ENCODE results near the gene AQP2. TPM values are rescaled to one million over a fixed set of nuclear protein-coding genes. Genes with fewer than 3 reads are reported as not detected.

AQP2 gene
- total RNA-seq, 2 experiments from 2014 or later, result not detected

DNA sequence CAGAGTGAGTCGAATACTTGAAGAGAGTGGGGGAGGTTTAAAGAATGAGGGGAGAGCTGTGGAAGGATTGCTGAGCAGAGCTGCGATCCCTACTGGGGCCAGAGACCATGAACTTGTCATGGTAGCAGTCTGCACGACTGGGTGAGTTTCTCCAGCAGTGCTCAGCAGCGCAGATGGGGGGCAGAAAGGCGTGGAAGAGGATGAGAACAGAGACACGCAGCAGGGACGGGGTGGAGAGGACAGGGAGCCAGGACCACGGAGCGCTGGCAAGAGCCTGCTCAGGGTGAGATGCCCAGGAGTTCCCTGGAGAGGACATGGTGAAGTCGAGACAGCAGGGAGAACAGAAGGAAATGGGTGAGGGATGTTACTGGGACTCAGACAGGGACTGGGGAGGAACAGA lies 20.1 kb downstream of the AQP2 start:
- Mint-ChIP-seq H3K27me3 (peaks cover 15% of the 10 kb centered on the region), H3K36me3 (ENCODE audit: low read depth) (no peaks in the 10 kb centered on the region), H3K9me3 (no peaks in the 10 kb centered on the region), H3K4me1 (ENCODE audit: low read depth) (peaks cover 5% of the 10 kb centered on the region), H3K27ac (no peak overlapping the region), H3K4me3 (no peak overlapping the region)
- TF ChIP-seq, protein P1, sequence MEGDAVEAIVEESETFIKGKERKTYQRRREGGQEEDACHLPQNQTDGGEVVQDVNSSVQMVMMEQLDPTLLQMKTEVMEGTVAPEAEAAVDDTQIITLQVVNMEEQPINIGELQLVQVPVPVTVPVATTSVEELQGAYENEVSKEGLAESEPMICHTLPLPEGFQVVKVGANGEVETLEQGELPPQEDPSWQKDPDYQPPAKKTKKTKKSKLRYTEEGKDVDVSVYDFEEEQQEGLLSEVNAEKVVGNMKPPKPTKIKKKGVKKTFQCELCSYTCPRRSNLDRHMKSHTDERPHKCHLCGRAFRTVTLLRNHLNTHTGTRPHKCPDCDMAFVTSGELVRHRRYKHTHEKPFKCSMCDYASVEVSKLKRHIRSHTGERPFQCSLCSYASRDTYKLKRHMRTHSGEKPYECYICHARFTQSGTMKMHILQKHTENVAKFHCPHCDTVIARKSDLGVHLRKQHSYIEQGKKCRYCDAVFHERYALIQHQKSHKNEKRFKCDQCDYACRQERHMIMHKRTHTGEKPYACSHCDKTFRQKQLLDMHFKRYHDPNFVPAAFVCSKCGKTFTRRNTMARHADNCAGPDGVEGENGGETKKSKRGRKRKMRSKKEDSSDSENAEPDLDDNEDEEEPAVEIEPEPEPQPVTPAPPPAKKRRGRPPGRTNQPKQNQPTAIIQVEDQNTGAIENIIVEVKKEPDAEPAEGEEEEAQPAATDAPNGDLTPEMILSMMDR (IDR thresholded peaks at IDR 0.05), result no peak
- CTCF ChIA-PET, result no interaction called here
- no peak for DNase-seq
- Histone ChIP-seq H3K9me3 (ENCODE audit: control insufficient read depth in 1 of 2, insufficient read depth in 1 of 2, low read length in 2 of 2) (peaks cover 0 to 4% of the 10 kb centered on the region in 2 experiments), H3K4me1 (ENCODE audit: insufficient read depth, low read length) (peaks cover 17% of the 10 kb centered on the region), H3K36me3 (ENCODE audit: insufficient read depth, low read length) (no peaks in the 10 kb centered on the region), H3K4me3 (ENCODE audit: low read length) (no peak overlapping the region), H3K27ac (ENCODE audit: low read depth in 1 of 2, low read length in 2 of 2) (no peak overlapping the region), H3K27me3 (ENCODE audit: control insufficient read depth in 1 of 2, insufficient read depth in 2 of 2, low read length in 2 of 2) (peaks cover 19 to 20% of the 10 kb centered on the region in 2 experiments)
- no peak for ATAC-seq (ENCODE audit: poor library complexity)
- POLR2A ChIA-PET, result no interaction called here
- intact Hi-C loops (cut with DNase I, micrococcal nuclease), result no loop called here

DNA sequence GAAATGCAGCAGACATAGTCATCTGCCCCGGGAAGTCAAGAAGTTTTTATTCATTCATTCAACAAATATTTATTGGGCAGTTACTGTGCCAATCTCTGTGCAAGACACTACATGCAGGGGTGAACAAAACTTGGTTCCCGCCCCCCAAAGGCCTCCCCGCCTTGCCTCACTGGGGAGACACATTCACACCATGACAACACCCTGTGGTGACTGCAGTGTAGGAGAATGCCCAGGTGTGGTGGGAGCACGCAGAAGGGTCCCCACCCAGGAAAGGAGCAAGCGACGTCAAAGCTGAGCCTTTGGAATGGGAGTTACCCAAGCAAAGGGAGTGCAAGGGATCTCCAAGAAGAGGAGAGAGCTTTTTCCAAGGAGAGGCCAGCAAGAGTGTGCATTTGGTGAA lies 20.6 kb downstream of the AQP2 start:
- Mint-ChIP-seq H3K4me3 (no peak overlapping the region), H3K4me1 (ENCODE audit: low read depth) (peaks cover 5% of the 10 kb centered on the region), H3K9me3 (no peaks in the 10 kb centered on the region), H3K27me3 (peaks cover 12% of the 10 kb centered on the region), H3K27ac (no peak overlapping the region), H3K36me3 (ENCODE audit: low read depth) (no peaks in the 10 kb centered on the region)
- ATAC-seq (ENCODE audit: poor library complexity) (no peak), DNase-seq (no peak)
- Histone ChIP-seq H3K27ac (ENCODE audit: low read depth in 1 of 2, low read length in 2 of 2) (no peak overlapping the region), H3K9me3 (ENCODE audit: control insufficient read depth in 1 of 2, insufficient read depth in 1 of 2, low read length in 2 of 2) (peaks cover 0 to 4% of the 10 kb centered on the region in 2 experiments), H3K4me3 (ENCODE audit: low read length) (no peak overlapping the region), H3K4me1 (ENCODE audit: insufficient read depth, low read length) (peaks cover 17% of the 10 kb centered on the region), H3K36me3 (ENCODE audit: insufficient read depth, low read length) (no peaks in the 10 kb centered on the region), H3K27me3 (ENCODE audit: control insufficient read depth in 1 of 2, insufficient read depth in 2 of 2, low read length in 2 of 2) (peaks cover 15 to 20% of the 10 kb centered on the region in 2 experiments)
- ChIA-PET POLR2A (no interaction called here), CTCF (no interaction called here)
- intact Hi-C loops (cut with DNase I, micrococcal nuclease), result no loop called here
- TF ChIP-seq, protein P1 (IDR thresholded peaks at IDR 0.05), result no peak

DNA sequence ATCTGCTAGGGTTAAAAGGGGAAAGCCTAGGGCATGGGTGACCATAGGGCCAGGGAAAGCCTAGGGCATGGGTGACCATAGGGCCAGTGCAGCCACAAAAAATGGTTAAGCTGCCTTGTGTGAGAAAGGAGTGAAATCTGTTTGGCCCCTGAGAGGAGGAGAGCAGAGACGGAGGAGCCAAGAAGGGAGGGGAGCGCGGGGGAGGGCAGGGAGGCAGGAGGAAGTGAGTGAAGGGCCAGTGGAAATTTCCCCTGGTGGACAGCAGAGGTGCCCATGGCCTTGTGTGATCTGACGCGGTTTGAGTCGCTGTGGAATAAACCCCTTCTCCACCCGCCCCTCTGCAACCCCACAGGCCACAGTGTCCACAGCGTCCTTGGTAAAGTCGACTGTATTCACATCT lies 21.6 kb downstream of the AQP2 start:
- DNase-seq (no peak), ATAC-seq (ENCODE audit: poor library complexity) (no peak)
- intact Hi-C loops (cut with DNase I, micrococcal nuclease), result no loop called here
- H3K4me1 Mint-ChIP-seq (ENCODE audit: low read depth), result peaks cover 2% of the 10 kb centered on the region
- no peak overlapping the region for H3K27ac Mint-ChIP-seq
- no peaks in the 10 kb centered on the region for H3K9me3 Mint-ChIP-seq
- no peak overlapping the region for H3K4me3 Mint-ChIP-seq
- ChIA-PET POLR2A (no interaction called here), CTCF (no interaction called here)
- no peaks in the 10 kb centered on the region for H3K36me3 Mint-ChIP-seq (ENCODE audit: low read depth)
- Histone ChIP-seq H3K36me3 (ENCODE audit: insufficient read depth, low read length) (no peaks in the 10 kb centered on the region), H3K4me3 (ENCODE audit: low read length) (no peak overlapping the region), H3K4me1 (ENCODE audit: insufficient read depth, low read length) (peaks cover 12% of the 10 kb centered on the region), H3K9me3 (ENCODE audit: control insufficient read depth in 1 of 2, insufficient read depth in 1 of 2, low read length in 2 of 2) (peaks cover 0 to 4% of the 10 kb centered on the region in 2 experiments), H3K27ac (ENCODE audit: low read depth in 1 of 2, low read length in 2 of 2) (no peak overlapping the region), H3K27me3 (ENCODE audit: control insufficient read depth in 1 of 2, insufficient read depth in 2 of 2, low read length in 2 of 2) (peaks cover 8 to 20% of the 10 kb centered on the region in 2 experiments)
- peaks cover 3% of the 10 kb centered on the region for H3K27me3 Mint-ChIP-seq
- TF ChIP-seq, protein P1 (IDR thresholded peaks at IDR 0.05), result no peak

Measured in CD4-positive, alpha-beta T cell (primary cell).